ENCODE measurements around the gene CENPA.

DNA sequence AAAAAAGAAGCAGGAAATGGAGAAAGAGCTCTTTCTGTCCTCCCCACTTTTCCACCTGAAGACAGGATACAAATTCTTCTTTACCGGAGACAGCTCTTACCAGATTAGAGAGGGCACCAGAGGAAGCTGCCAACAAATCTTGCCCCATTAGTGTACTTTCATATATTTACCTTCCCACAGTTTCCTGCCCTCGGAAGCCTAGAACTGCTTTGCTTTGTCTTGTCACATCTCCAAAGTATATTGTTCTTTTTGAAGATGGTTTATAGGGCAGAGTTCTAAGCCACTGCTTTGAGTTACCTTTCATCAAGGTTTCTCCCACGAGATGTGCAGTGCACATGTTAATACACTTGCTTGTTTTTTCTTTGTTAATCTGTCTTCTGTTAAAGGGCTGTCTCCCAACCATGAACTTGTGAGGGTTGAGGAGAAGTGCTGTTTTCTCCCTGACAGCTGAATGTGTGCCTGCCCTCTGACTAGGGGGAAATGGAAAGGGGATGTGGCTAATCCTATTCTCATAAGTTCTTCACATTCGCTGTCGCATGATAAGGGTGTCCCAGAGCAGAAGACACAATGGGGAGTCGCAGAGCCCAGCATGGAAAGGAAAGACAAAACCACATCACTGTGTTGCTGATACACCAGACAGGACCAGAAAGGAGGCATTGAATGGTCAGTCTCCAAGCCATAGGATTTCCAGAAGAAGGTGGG lies 24.2 kb downstream of the CENPA start:
- TF ChIP-seq, protein P1, sequence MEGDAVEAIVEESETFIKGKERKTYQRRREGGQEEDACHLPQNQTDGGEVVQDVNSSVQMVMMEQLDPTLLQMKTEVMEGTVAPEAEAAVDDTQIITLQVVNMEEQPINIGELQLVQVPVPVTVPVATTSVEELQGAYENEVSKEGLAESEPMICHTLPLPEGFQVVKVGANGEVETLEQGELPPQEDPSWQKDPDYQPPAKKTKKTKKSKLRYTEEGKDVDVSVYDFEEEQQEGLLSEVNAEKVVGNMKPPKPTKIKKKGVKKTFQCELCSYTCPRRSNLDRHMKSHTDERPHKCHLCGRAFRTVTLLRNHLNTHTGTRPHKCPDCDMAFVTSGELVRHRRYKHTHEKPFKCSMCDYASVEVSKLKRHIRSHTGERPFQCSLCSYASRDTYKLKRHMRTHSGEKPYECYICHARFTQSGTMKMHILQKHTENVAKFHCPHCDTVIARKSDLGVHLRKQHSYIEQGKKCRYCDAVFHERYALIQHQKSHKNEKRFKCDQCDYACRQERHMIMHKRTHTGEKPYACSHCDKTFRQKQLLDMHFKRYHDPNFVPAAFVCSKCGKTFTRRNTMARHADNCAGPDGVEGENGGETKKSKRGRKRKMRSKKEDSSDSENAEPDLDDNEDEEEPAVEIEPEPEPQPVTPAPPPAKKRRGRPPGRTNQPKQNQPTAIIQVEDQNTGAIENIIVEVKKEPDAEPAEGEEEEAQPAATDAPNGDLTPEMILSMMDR (IDR thresholded peaks at IDR 0.05 in 4 of 5, conservative IDR thresholded peaks at IDR 0.05 in 1 of 5), result no peak
- TF ChIP-seq POLR2A (IDR thresholded peaks at IDR 0.05), result no peak
